GM12878 (cell line): Measurements from ENCODE around the gene BAX. TPM values are rescaled to one million over a fixed set of nuclear protein-coding genes. Genes with fewer than 3 reads are reported as not detected.

Experiments used
- ATAC-seq: fragments of 200-7000 bp; cut with Tn5 transposase; 3 replicates; pipeline ENCODE4 v1.9.1; 2020; ENCODE audit warnings: mild to moderate bottlenecking, moderate library complexity
- BruUV-seq: library from RNA; stranded (reverse); fragments of 400-500 nt; replicated peaks from 2 replicates; lab custom pipeline; 2021; lab: Mats Ljungman, UMichigan
- CTCF ChIA-PET: fragments of 300-600 bp; sonication (Branson Sonifier 250); formaldehyde crosslinking; extraction: SDS; loops from one replicate; lab custom pipeline; 2021; ENCODE audit warnings: inconsistent platforms; lab: Yijun Ruan, JAX
- POLR2A ChIA-PET: fragments of 350-600 bp; formaldehyde crosslinking; extraction: SDS; loops from one replicate; lab custom pipeline; 2021; ENCODE audit warnings: inconsistent platforms; lab: Charles Lee
- RAD21 ChIA-PET: fragments of 300-600 bp; sonication (Branson Sonifier 250); formaldehyde crosslinking; loops from one replicate; lab custom pipeline; 2023; ENCODE audit warnings: antibody characterized with exemption; ENCODE audit not compliant: unreplicated experiment; lab: Charles Lee
- SMC1A ChIA-PET: fragments of 300-600 bp; sonication (Branson Sonifier 250); formaldehyde crosslinking; loops from one replicate; lab custom pipeline; 2023; ENCODE audit not compliant: unreplicated experiment, uncharacterized antibody; lab: Charles Lee
- DNase-seq: peaks from one replicate; pipeline ENCODE4 v3.0.0-alpha.2; 2011; ENCODE audit warnings: low read depth, low spot score
- FAIRE-seq: peaks from 3 replicates; lab custom pipeline; 2011; peaks lifted over from hg19 to GRCh38; lab: Jason Lieb, UNC
- H2AFZ ChIP-seq: 2 replicates; pipeline ENCODE4 v1.6.0; 2011; ENCODE audit warnings: low read depth, low read length, control low read depth; ENCODE audit not compliant: control insufficient read depth
- H3K27ac ChIP-seq: 2 replicates; pipeline ENCODE4 v1.5.1; 2011; ENCODE audit warnings: control low read depth; ENCODE audit not compliant: control insufficient read depth, insufficient read depth
- H3K27me3 ChIP-seq, 2 experiments: replicated peaks in 1 of 2; 2 replicates each; pipeline versions ENCODE4 v1.6.0 to v1.6.1; 2011; ENCODE audit warnings: low read length in 1 of 2; ENCODE audit not compliant: control insufficient read depth in 2 of 2, insufficient read depth in 2 of 2
- H3K36me3 ChIP-seq, 2 experiments: 2 replicates each; pipeline ENCODE4 v1.5.1; 2011; ENCODE audit warnings: low read length in 1 of 2; ENCODE audit not compliant: control insufficient read depth in 2 of 2, insufficient read depth in 2 of 2
- H3K4me1 ChIP-seq: 2 replicates; pipeline ENCODE4 v1.6.1; 2011; ENCODE audit warnings: mild to moderate bottlenecking, low read length, moderate library complexity, mixed read lengths; ENCODE audit not compliant: control insufficient read depth, insufficient read depth
- H3K4me2 ChIP-seq: 2 replicates; pipeline ENCODE4 v1.6.0; 2011; ENCODE audit warnings: control low read depth; ENCODE audit not compliant: control insufficient read depth, insufficient read depth
- H3K4me3 ChIP-seq: fragments of 200-600 bp; sonication (generic); 2 replicates; pipeline ENCODE4 v1.5.1; 2016
- H3K79me2 ChIP-seq: 2 replicates; pipeline ENCODE4 v1.6.0; 2011; ENCODE audit warnings: low read length; ENCODE audit not compliant: control insufficient read depth, insufficient read depth
- H3K9ac ChIP-seq: 2 replicates; pipeline ENCODE4 v1.8.0; 2011; ENCODE audit warnings: low read length, control low read depth, mixed read lengths; ENCODE audit not compliant: control insufficient read depth, insufficient read depth
- H3K9me3 ChIP-seq: replicated peaks from 3 replicates; pipeline ENCODE4 v1.5.1; 2011; ENCODE audit warnings: mild to moderate bottlenecking, low read length; ENCODE audit not compliant: control insufficient read depth, insufficient read depth
- H4K20me1 ChIP-seq: 2 replicates; pipeline ENCODE4 v1.6.0; 2011; ENCODE audit not compliant: control insufficient read depth, insufficient read depth
- CEBPB ChIP-seq, 2 experiments: fragments of 150-350 bp in 1 of 2; IDR thresholded peaks; 2 replicates each; pipeline ENCODE4 v1.6.1; 2012 to 2014; ENCODE audit warnings: low read depth in 2 of 2, low read length in 2 of 2, borderline replicate concordance in 1 of 2, inconsistent platforms in 1 of 2
- DPF2 ChIP-seq: fragments of 450-650 bp; IDR thresholded peaks from 2 replicates; pipeline ENCODE4 v1.6.1; 2017; ENCODE audit warnings: mild to moderate bottlenecking
- IKZF2 ChIP-seq, 2 experiments: fragments of 450-650 bp; IDR thresholded peaks; 2 replicates each; pipeline ENCODE4 v1.6.1; 2017; ENCODE audit warnings: mild to moderate bottlenecking in 2 of 2, moderate library complexity in 2 of 2
- MEF2B ChIP-seq: fragments of 450-650 bp; IDR thresholded peaks from 2 replicates; pipeline ENCODE4 v1.6.1; 2018; ENCODE audit warnings: mild to moderate bottlenecking, moderate library complexity; ENCODE audit not compliant: partially characterized antibody, poor library complexity, severe bottlenecking
- MXI1 ChIP-seq: fragments of 150-350 bp; IDR thresholded peaks from 2 replicates; pipeline ENCODE4 v1.6.1; 2011; ENCODE audit warnings: low read depth, mild to moderate bottlenecking, inconsistent platforms, low read length, improper control_type of control experiment
- NBN ChIP-seq: fragments of 450-650 bp; IDR thresholded peaks from 2 replicates; pipeline ENCODE4 v1.6.1; 2016
- NFYA ChIP-seq: IDR thresholded peaks from 2 replicates; pipeline ENCODE4 v1.6.1; 2011; ENCODE audit warnings: low read depth, mild to moderate bottlenecking, low read length, improper control_type of control experiment, borderline replicate concordance
- NR2C2 ChIP-seq: IDR thresholded peaks from 2 replicates; pipeline ENCODE4 v1.6.1; 2011; ENCODE audit warnings: borderline replicate concordance, low read depth; ENCODE audit not compliant: control insufficient read depth, insufficient read length
- PML ChIP-seq: IDR thresholded peaks from 2 replicates; pipeline ENCODE4 v1.6.1; 2012; ENCODE audit warnings: low read length, inconsistent platforms
- RAD21 ChIP-seq: IDR thresholded peaks from 2 replicates; pipeline ENCODE4 v1.6.1; 2011; ENCODE audit warnings: mild to moderate bottlenecking, low read depth, low read length, moderate library complexity; ENCODE audit not compliant: insufficient read depth
- RB1 ChIP-seq: fragments of 450-650 bp; formaldehyde crosslinking; IDR thresholded peaks from 2 replicates; pipeline ENCODE4 v1.6.1; 2017; ENCODE audit warnings: mild to moderate bottlenecking, borderline replicate concordance
- SMAD5 ChIP-seq: IDR thresholded peaks from 2 replicates; pipeline ENCODE4 v1.6.1; 2016; ENCODE audit warnings: antibody characterized with exemption, low read depth
- SMC3 ChIP-seq: IDR thresholded peaks from 2 replicates; pipeline ENCODE4 v1.6.1; 2011; ENCODE audit warnings: low read length, improper control_type of control experiment, borderline replicate concordance
- SRF ChIP-seq, 2 experiments: IDR thresholded peaks; 2 replicates each; pipeline ENCODE4 v1.6.1; 2011; ENCODE audit warnings: low read depth in 2 of 2, low read length in 2 of 2, mild to moderate bottlenecking in 1 of 2, moderate library complexity in 1 of 2
- SUPT20H ChIP-seq: IDR thresholded peaks from 2 replicates; pipeline ENCODE4 v1.6.1; 2011; ENCODE audit warnings: low read depth, mild to moderate bottlenecking, low read length, moderate library complexity, borderline replicate concordance; ENCODE audit not compliant: control insufficient read depth
- ZNF592 ChIP-seq: fragments of 450-650 bp; IDR thresholded peaks from 2 replicates; pipeline ENCODE4 v1.6.1; 2017; ENCODE audit warnings: mild to moderate bottlenecking, moderate library complexity
- WGBS: methylation state at CpG from one replicate; pipeline ENCODE4 v1.1.6; 2016; ENCODE audit warnings: low lambda C conversion rate; ENCODE audit not compliant: insufficient replicate concordance, insufficient coverage; ENCODE audit errors: missing lambda C conversion rate; 5-methylcytosine and 5-hydroxymethylcytosine counted together
- in situ Hi-C: fragments of 300-500 bp; cut with MboI; formaldehyde crosslinking; loops from 9 replicates; pipeline ENCODE4 v1.14.3; 2018; ENCODE audit warnings: mixed read lengths
- intact Hi-C: fragments of 100-400 bp; cut with micrococcal nuclease; formaldehyde crosslinking; loops from one replicate; pipeline ENCODE4 v1.14.2; 2022; ENCODE audit not compliant: unreplicated experiment
- polyA plus RNA-seq, 11 experiments: library from polyadenylated mRNA; depleted of rRNA in 4 of 11; unstranded in 6 of 11; stranded (reverse) in 5 of 11; fragments of >200 nt; fragmentation: Nextera tagmentation in 4 of 11; fragmentation: Illumina TruSeq in 1 of 11; extraction: Ambion mirVana in 4 of 11; extraction: Trizol in 1 of 11; gene quantifications; 1 replicate in 1 of 11; 2 replicates in 10 of 11; pipeline versions ENCODE4 v1.2.1 to v1.2.3, GENCODE V29; 2011 to 2016; ENCODE audit warnings: inconsistent platforms in 2 of 11, missing spikeins in 2 of 11, low read depth in 1 of 11
- total RNA-seq, 4 experiments: library from RNA; depleted of rRNA in 3 of 4; stranded (reverse); fragments of >200 nt in 3 of 4; fragmentation: Illumina TruSeq in 1 of 4; extraction: Trizol in 1 of 4; gene quantifications; 2 replicates each; pipeline versions ENCODE4 v1.2.1 to v1.2.3, GENCODE V29; 2013 to 2021
- TF ChIP-seq, protein P1 (sequence below): fragments of 450-650 bp; formaldehyde crosslinking; IDR thresholded peaks from 2 replicates; pipeline ENCODE4 v1.4.0; 2022; ENCODE audit warnings: mild to moderate bottlenecking, moderate library complexity
- TF ChIP-seq, protein P2 (sequence below): IDR thresholded peaks from 2 replicates; pipeline ENCODE4 v1.6.1; 2011; ENCODE audit warnings: low read depth, low read length, improper control_type of control experiment, borderline replicate concordance

The BAX gene
- total and polyA plus RNA-seq, 10 of the 15 experiments (the other 5 are each of a cell fraction or from before 2014, with no cell fraction given) = 7.2 to 221 (median 137) TPM

GRCh38 chr19:48988286-48988685 is 33.6 kb downstream of the BAX start:
- Histone ChIP-seq H3K27ac (no peak overlapping the region), H2AFZ (no peak overlapping the region), H3K27me3 (no peaks in the 10 kb centered on the region), H4K20me1 (no peaks in the 10 kb centered on the region), H3K36me3 (peaks cover 4 to 23% of the 10 kb centered on the region in 2 experiments; a peak in 3 of 4 replicates), H3K79me2 (peaks cover 28% of the 10 kb centered on the region), H3K9me3 (no peaks in the 10 kb centered on the region), H3K4me2 (no peak overlapping the region), H3K4me1 (peaks cover 3% of the 10 kb centered on the region), H3K4me3 (no peak overlapping the region), H3K9ac (no peak overlapping the region)
- 89% methylated on average over 7 of the region's 7 CpGs for WGBS
- POLR2A ChIA-PET = no interaction called here
- DNase-seq (no peak), FAIRE-seq (no peak), ATAC-seq (no peak)
- SMC1A ChIA-PET = no interaction called here
- CTCF ChIA-PET = interaction anchor here (2.5 kb wide), 1 partner anchor 8 kb away, joined by 7 read pairs; no protein-coding TSS in a partner anchor
- no TSS peak for BruUV-seq
- in situ Hi-C loops (no loop called here), intact Hi-C loops (no loop called here)
- RAD21 ChIA-PET = no interaction called here
- no peak for TF ChIP-seq SMC3
- TF ChIP-seq SUPT20H = no peak
- TF ChIP-seq NFYA = no peak
- TF ChIP-seq NR2C2 = no peak
- no peak for TF ChIP-seq SRF (IDR thresholded peaks at IDR 0.05; ENCODE audit: low read depth in 2 of 2, low read length in 2 of 2)
- no peak for TF ChIP-seq IKZF2 (IDR thresholded peaks at IDR 0.05)
- TF ChIP-seq, protein P1, sequence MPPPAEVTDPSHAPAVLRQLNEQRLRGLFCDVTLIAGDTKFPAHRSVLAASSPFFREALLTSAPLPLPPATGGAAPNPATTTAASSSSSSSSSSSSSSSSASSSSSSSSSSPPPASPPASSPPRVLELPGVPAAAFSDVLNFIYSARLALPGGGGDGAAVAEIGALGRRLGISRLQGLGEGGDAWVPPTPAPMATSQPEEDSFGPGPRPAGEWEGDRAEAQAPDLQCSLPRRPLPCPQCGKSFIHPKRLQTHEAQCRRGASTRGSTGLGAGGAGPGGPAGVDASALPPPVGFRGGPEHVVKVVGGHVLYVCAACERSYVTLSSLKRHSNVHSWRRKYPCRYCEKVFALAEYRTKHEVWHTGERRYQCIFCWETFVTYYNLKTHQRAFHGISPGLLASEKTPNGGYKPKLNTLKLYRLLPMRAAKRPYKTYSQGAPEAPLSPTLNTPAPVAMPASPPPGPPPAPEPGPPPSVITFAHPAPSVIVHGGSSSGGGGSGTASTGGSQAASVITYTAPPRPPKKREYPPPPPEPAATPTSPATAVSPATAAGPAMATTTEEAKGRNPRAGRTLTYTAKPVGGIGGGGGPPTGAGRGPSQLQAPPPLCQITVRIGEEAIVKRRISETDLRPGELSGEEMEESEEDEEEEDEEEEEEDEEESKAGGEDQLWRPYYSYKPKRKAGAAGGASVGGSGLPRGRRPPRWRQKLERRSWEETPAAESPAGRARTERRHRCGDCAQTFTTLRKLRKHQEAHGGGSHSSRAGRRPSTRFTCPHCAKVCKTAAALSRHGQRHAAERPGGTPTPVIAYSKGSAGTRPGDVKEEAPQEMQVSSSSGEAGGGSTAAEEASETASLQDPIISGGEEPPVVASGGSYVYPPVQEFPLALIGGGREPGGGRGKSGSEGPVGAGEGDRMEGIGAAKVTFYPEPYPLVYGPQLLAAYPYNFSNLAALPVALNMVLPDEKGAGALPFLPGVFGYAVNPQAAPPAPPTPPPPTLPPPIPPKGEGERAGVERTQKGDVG (CRISPR knock-in tag) = no peak
- no peak for TF ChIP-seq MEF2B
- no peak for TF ChIP-seq RAD21
- TF ChIP-seq, protein P2, sequence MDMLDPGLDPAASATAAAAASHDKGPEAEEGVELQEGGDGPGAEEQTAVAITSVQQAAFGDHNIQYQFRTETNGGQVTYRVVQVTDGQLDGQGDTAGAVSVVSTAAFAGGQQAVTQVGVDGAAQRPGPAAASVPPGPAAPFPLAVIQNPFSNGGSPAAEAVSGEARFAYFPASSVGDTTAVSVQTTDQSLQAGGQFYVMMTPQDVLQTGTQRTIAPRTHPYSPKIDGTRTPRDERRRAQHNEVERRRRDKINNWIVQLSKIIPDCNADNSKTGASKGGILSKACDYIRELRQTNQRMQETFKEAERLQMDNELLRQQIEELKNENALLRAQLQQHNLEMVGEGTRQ = no peak
- TF ChIP-seq ZNF592 = no peak
- TF ChIP-seq SMAD5 = no peak
- no peak for TF ChIP-seq NBN
- no peak for TF ChIP-seq MXI1
- no peak for TF ChIP-seq PML
- TF ChIP-seq DPF2 = no peak
- TF ChIP-seq RB1 = no peak
- TF ChIP-seq CEBPB (IDR thresholded peaks at IDR 0.05; ENCODE audit: borderline replicate concordance in 1 of 2, low read depth in 2 of 2, low read length in 2 of 2) = no peak
